GM19043 (cell line): Measurements from ENCODE around the gene COL6A6.
"Not testable (repeated sequence)": the region's sequence is repeated elsewhere in the genome, so short reads cannot be mapped to it uniquely, and the experiment has no call there.

ENCODE experiments used
- ATAC-seq: cut with Tn5 transposase; IDR thresholded peaks from one replicate; pipeline ENCODE4 v1.9.1; 2021; ENCODE audit warnings: low read depth; ENCODE audit not compliant: unreplicated experiment

The COL6A6 gene

GRCh38 chr3:130533247-130533646 lies 16.3 kb downstream of the COL6A6 start:
- no peak for ATAC-seq

- ATAC-seq: no peak
These were observed 20.8 kb downstream of the COL6A6 start for GRCh38 chr3:130537673-130538304.

- peak; percentile 63 for ATAC-seq
These were observed 22.0 kb downstream of the COL6A6 start for GRCh38 chr3:130539005-130539404.

- no peak for ATAC-seq
These were observed 26.3 kb downstream of the COL6A6 start for GRCh38 chr3:130543322-130543721.

- ATAC-seq: no peak
These were observed 30.1 kb downstream of the COL6A6 start for GRCh38 chr3:130546920-130547679.

- not testable (repeated sequence) for ATAC-seq
These were observed 30.7 kb downstream of the COL6A6 start for GRCh38 chr3:130547680-130548065.

- no peak for ATAC-seq
These were observed 31.4 kb downstream of the COL6A6 start for GRCh38 chr3:130548356-130548755.

GRCh38 chr3:130557336-130558035 lies 40.5 kb downstream of the COL6A6 start:
- ATAC-seq: no peak

GRCh38 chr3:130558366-130558765 lies 41.4 kb downstream of the COL6A6 start:
- ATAC-seq: no peak

- ATAC-seq: no peak
These were observed 48.2 kb downstream of the COL6A6 start for GRCh38 chr3:130565224-130565623.
